Medulla oblongata (tissue), 1 donor: ENCODE results near the gene HHEX.
"Not testable (repeated sequence)": the region's sequence is repeated elsewhere in the genome, so short reads cannot be mapped to it uniquely, and the experiment has no call there.

Experiments used
- DNase-seq: peaks from one replicate; pipeline ENCODE4 v3.0.0-alpha.2; 2015; ENCODE audit errors: extremely low spot score

HHEX gene

DNA sequence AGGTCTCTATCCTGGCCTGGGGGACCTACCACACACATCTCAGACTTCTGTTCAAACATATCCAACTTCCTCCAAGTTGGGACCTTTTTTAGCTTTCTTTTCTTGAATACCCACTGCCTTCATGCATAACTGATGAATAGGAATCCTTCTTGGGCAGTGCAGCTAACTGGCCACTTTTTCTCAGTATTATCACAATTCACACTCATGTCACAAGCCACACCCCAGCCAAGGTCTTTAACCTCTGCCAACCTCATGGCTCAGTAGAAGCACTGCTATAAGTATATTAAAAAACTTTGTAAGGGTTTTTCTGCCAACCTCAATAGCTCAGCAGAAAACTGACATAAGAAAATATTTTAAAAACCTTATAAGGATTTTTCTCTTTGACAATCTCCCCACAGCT is 44.5 kb downstream of the HHEX start:
- DNase-seq: no peak

DNA sequence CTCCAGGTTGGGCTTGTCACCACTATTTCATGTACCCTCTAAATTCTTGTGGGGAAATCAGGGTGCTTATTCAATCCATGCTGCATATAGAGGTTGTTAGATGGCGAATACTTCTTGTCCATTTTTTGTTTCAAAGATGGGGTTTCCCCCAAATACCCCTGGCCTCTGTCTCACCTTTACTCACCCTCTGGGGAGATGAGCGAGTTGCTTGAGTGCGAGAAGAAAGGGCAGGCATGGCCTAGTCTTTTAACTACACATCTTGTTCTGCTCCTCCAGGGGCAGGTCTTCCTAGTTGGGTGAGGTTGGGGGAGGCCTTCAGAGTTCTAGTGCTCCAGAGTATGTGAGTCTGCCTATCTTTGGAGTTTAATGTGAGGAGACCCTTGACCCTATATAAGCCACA is 46.2 kb downstream of the HHEX start:
- no peak for DNase-seq

DNA sequence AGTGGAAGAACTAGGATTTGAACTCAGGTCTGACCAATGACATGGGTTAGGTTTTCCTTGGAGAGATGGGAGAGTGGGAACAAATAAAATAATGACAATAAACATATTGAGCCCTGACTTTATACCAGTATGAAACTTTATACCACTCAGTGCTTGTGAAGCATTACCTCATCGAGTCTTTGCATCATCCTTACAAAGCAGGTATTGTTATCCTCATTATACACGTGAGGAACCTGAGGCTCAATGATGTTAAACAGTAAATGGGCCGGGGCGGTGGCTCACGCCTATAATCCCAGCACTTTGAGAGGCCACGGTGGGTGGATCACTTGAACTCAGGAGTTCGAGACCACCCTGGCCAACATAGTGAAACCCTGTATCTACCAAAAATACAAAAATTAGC is 47.7 kb downstream of the HHEX start:
- DNase-seq: no peak

DNA sequence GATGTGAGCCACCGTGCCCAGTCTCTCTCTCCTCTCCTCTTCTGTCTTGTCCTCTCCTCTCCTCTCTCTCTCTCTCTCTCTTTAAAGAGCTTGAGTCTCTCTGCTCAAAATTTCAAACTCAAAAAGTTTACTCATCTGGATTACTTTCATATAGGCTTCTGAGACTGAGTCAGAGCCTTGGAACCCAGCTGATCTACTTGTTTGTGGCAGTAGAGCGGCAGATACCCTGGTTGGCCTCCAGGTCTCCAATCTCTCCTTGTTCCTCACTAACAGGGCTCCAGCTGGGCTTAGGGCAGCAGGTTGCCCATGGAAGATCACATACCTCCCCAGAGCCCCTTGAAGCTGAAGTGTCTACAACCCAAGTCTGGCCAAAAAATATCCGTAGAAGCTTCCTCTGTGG is 51.0 kb downstream of the HHEX start:
- DNase-seq: no peak

DNA sequence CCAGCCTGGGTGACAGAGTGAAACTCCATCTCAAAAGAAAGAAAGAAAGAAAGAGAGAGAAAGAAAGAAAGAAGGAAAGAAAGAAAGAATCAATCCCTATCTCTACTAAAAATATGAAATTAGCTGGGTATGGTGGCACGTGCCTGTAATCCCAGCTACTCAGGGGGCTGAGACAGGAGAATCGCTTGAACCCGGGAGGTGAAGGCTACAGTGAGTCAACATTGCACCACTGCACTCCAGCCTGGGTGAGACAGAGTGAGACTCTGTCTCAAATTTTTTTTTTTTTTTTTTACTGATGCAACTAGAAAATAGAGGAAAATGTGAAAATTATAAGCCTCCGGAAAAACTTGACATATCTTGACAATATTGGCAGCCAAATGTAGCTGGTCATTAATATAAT is 52.0 kb downstream of the HHEX start:
- not testable (repeated sequence) for DNase-seq

DNA sequence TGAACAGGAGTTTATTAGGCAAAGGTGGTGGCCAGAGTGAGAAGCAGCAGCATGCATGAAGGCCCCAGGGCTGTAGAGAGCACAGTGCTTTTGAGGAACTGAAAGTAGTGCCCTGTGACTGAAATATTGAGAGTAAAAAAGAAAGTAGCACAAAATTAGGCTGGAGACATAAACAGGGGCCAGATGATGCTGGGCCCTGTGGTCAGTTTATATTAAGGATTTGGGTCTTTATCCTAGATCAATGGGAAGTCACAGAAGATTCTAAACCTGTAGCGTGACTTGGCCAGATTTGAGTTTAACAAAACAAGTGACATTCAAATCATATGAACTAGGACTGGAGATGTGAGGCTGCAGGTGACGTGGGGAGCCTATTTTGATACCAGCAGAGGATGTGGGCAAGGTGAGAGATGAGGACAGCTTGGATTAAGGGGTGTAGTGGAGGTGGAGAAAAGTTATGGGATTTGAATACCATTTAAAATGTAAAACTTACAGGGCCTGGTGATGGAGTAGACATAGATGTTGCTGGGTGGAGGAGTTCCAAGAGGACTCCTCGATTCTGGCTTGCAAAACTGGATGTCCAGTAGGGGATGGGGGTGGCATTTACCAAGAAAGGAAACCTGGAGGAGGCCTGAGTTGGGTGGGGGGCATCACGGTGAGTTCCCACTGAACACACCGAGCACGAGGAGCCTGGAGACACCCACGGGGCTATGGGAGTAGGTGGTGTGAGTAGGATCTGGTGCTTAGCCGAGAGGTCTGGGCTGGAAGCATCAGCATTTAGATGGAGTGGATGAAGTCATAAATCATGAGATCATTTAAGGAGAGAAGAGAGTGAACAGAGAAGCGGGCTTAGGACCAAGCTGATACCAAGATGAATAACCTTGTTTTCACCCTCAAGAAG is 52.8 kb downstream of the HHEX start:
- peak; percentile 80 for DNase-seq
